Measurements from ENCODE around the gene RPSA.
"Not testable (repeated sequence)": the region's sequence is repeated elsewhere in the genome, so short reads cannot be mapped to it uniquely, and the experiment has no call there.

- TF ChIP-seq TAF1, POLR2A, POLR2AphosphoS5, POU2F2 (IDR thresholded peaks at IDR 0.05; ENCODE audit: low read depth, low read length): not testable (repeated sequence)
Observed at GRCh38 chr3:39416998-39417397, 10.5 kb downstream of the RPSA start.
